Measurements from ENCODE around the gene KRTAP5-9. TPM values are rescaled to one million over a fixed set of nuclear protein-coding genes. Genes with fewer than 3 reads are reported as not detected.
"Not testable (repeated sequence)": the region's sequence is repeated elsewhere in the genome, so short reads cannot be mapped to it uniquely, and the experiment has no call there.

Gene KRTAP5-9
- polyA plus RNA-seq, 10 donors: 0.15 to 0.35 (median 0.21) TPM; not detected in 7

- no peak for DNase-seq
Measured at GRCh38 chr11:71582309-71582895, 34.2 kb downstream of the KRTAP5-9 start, which contains the start of gene KRTAP5-11. Gene KRTAP5-11, minus strand, starts transcription at chr11:71582875. Its CDS starts 38 bp downstream, at chr11:71582837.

DNA sequence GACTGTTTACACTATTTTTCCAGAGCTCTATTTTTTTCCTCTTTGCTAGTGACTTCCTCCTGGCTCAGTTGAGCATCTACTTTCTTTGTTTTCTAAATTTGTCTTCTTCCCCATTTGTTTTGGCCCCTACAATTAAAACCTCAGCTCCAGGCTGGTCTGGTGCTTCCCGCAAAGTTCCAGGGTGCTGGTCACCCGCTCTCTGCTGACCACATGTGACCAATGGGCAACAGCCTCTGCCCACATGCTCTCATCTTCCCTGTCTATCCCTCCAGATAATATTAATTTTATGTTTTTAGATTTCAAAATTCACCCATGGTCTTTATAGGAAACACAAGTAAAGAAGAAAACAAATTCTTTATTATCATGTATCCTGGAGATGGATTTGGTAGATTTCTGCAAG is 34.7 kb downstream of the KRTAP5-9 start:
- not testable (repeated sequence) for DNase-seq

- not testable (repeated sequence) for DNase-seq
Measured at GRCh38 chr11:71585673-71586072, 37.5 kb downstream of the KRTAP5-9 start.

DNA sequence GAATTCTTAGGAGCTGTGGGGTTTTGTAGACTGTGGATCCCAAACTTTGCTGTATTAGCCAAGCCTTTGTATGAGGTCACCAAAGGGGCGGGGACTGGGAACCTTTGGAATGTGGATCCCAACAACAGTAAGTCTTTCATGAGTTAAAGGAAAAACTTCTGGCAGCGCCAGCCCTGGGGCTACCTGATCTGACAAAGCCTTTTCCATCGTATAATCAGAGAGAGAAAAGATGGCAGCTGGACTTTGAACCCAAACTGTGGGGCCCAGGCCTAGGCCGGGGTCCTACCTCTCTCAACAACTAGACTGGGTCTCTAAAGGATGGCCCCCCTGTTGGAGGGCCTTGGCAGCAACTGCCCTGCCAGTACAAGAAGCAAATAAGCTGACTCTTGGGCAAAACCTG is 40.1 kb downstream of the KRTAP5-9 start:
- DNase-seq: not testable (repeated sequence)

DNA sequence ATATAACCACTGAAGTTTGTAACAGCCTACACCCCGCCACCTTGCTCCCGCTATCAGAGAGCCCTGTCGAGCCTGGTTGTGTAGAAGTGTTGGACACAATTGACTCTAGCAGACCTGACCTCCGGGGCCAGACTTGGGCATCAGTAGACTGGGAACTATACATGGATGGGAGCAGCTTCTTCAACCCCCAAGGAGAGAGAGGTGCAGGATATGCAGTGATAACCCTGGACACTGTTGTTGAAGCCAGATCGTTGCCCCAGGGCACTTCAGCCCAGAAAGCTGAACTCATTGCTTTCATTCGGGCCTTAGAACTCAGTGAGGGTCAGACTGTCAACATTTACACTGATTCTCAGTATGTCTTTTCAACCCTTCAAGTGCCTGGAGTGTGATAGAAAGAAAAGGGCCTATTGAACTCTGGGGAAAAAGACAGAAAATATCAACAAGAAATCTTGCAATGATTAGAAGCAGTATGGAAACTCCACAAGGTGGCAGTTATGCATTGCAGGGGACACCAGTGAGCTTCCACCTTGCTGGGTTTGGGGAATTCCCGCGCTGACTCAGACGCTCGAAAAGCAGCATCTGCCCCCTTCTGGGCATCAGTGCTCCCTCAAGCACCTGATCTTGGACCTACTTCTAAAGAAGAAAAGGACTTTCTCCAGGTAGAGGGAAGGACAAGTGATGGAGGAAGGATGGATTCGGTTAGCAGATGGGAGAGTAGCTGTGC is 40.8 kb downstream of the KRTAP5-9 start:
- not testable (repeated sequence) for DNase-seq

- DNase-seq: not testable (repeated sequence)
Measured at GRCh38 chr11:71589546-71589920, 41.3 kb downstream of the KRTAP5-9 start.

Other genes with a start within 250 kb of the KRTAP5-9 start
- gene DHCR7, start 100.0 kb upstream of the KRTAP5-9 start, polyA plus RNA-seq (ENCODE audit: insufficient read length in 10 of 10): 10 to 100 TPM in 8 of 10 donors, 1 to 10 TPM in 2; 9.3 to 19.6 (median 13.4) TPM
- gene NADSYN1, start 95.2 kb upstream of the KRTAP5-9 start, polyA plus RNA-seq (ENCODE audit: insufficient read length in 10 of 10): 10 to 100 TPM; 14.8 to 29.6 (median 20.2) TPM
- gene KRTAP5-7, start 21.2 kb upstream of the KRTAP5-9 start, polyA plus RNA-seq (ENCODE audit: insufficient read length in 10 of 10): under 1 TPM in 1 of 10 donors, not detected in 9; 0.11 TPM
- gene KRTAP5-8, start 10.4 kb upstream of the KRTAP5-9 start, polyA plus RNA-seq (ENCODE audit: insufficient read length in 10 of 10): under 1 TPM in 2 of 10 donors, not detected in 8; 0.17 TPM
- gene KRTAP5-10, start 17.1 kb downstream of the KRTAP5-9 start, polyA plus RNA-seq (ENCODE audit: insufficient read length in 10 of 10): not detected
- gene KRTAP5-11, start 34.5 kb downstream of the KRTAP5-9 start, polyA plus RNA-seq (ENCODE audit: insufficient read length in 10 of 10): under 1 TPM in 1 of 10 donors, not detected in 9; 0.59 TPM

Data from muscle of back (tissue), 11 donors.